GM18909 (cell line): ENCODE measurements around the gene PRKAG1.
A peak's percentile ranks its signal among the peaks of the same experiment; 100 is the strongest.
"Not testable (repeated sequence)": the region's sequence is repeated elsewhere in the genome, so short reads cannot be mapped to it uniquely, and the experiment has no call there.

Experiments
- ATAC-seq: cut with Tn5 transposase; IDR thresholded peaks from one replicate; pipeline ENCODE4 v1.9.1; 2021; ENCODE audit warnings: mild to moderate bottlenecking; ENCODE audit not compliant: unreplicated experiment, poor library complexity

PRKAG1 gene

DNA sequence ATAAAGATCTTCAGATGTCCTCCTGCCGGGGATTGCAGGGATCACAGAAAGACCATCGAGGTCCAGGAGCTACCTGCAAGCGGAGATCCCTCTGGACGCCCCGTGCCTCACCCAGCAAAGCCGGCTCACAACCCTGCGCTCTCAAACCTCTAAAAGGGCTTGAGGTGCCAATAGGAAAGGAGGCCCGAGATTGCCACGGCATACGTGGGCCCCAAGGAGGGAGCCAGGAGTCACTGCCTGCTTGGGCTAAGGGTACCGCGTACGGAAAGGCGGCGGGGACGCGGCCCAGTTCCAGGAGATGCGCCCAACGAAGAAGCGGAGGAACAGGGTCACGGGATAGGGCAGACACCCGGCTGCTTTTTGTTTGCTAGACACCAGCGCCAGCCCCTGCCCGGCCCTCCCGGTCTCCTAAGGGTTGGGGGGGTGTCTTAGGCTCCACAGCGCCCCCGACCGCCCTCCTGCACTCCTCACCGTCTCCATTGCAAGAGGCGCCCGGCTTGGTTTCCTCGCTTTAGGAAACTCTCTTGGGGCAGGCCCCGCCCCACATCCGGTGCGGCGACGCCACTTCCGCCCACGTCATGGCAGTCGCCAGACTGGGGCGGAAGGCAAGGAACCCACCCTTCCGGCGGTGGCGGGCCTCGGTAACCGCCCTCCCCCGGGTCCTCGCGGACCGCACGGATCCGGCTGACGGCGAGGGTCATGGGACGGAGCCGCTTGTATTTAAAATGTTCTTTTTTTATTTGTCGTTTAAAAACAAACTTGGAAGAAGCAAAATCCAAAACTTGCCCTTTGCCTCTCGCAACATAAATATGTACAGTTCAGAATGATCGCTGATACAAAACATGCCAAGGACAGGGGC is at the start of gene PRKAG1:
Gene PRKAG1, minus strand, starts transcription at position 516 of the 859 bp plus-strand sequence. Its CDS starts 36 bp downstream, at position 480.
- ATAC-seq: peak; percentile 89

DNA sequence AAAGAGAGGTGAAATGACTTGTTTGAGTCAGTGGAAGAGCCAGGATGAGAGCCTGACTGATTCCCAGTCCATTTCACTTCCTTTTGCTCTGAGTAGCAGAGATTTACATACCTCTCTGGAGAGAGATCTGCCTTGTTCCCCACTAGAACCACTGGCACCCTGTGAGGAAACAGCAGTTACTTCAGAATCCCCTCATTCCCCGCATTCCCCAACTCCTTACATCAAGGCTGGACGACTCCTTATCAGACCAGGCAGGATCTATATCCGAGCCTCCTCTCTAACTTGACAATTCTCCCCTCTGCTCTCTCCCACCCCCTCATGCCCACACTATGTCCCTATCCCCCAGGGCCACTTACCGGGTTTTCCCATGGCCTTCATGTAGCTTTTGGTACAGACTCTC is 47.5 kb upstream of the PRKAG1 start:
- ATAC-seq: no peak

DNA sequence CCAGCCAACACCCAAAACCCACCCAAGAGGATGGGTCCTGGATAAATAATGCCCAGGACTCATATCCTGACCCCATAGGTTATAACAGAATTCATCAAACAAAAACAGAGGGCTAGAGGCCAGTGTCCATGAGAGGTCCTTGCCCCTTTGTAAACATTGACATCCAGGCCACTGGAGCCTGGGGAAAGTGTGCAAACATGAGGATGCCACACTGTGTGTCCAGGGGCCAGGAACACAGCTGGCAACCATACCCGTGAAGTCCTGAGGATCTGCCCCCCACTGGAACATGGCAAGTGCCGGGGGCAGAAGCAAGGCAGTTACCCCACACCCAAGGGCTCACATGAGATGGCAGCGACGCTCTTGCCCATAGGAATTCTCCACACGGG is 46.2 kb upstream of the PRKAG1 start:
- no peak for ATAC-seq

GRCh38 chr12:49061916-49062315 is 43.3 kb upstream of the PRKAG1 start:
- not testable (repeated sequence) for ATAC-seq

- no peak for ATAC-seq
Observed at GRCh38 chr12:49061157-49061650, 42.6 kb upstream of the PRKAG1 start.

DNA sequence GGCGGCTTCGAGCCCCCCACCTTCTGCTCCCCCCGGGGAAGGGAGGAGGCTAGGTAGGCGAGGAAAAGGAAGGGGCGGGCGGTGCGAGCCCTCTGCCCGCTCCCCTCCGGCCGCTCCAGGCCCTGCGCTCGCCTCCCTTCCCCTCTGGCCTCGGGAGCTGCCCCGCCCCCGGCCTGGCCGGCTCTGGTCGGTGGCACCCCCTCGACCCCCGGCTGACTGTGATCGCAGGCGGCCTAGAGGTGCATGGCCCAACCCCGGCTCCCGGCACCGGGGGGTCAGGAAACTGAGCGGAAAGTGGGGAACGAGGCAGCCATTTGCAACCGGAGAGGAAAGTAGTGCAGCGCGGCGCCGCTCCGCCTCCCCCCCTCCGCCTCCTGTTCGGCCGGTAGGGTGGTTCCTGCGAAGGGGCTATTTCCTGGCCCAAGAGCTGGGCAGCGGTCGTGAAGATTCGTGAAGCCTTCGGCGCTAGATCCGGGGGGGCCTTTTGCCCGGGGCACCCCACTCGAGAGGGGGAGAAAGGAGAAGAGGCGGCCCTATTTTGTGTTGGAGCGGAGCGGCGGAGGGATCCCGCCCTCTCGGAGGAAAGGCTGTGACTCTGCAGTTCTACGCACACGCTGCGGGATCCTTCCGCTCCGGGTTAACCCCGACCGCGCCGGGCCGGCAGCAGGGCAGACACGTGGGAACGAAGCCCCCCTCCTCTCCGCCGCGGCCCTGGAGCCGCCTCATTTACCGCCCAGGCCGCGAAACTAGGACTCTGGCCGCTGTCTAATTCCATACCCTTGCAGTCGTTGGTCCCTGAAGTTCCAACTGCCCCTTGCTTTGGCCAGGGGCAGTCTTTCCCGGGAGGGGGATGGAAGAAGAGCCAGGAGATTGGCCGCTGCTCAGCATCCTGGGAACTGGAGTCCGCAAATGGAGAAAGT is 41.9 kb upstream of the PRKAG1 start, which contains the start of gene KMT2D:
Gene KMT2D, minus strand, starts transcription at position 558 of the 920 bp plus-strand sequence. CDS start 5,470 bp downstream, outside the sequence.
- ATAC-seq: peak; percentile 55

DNA sequence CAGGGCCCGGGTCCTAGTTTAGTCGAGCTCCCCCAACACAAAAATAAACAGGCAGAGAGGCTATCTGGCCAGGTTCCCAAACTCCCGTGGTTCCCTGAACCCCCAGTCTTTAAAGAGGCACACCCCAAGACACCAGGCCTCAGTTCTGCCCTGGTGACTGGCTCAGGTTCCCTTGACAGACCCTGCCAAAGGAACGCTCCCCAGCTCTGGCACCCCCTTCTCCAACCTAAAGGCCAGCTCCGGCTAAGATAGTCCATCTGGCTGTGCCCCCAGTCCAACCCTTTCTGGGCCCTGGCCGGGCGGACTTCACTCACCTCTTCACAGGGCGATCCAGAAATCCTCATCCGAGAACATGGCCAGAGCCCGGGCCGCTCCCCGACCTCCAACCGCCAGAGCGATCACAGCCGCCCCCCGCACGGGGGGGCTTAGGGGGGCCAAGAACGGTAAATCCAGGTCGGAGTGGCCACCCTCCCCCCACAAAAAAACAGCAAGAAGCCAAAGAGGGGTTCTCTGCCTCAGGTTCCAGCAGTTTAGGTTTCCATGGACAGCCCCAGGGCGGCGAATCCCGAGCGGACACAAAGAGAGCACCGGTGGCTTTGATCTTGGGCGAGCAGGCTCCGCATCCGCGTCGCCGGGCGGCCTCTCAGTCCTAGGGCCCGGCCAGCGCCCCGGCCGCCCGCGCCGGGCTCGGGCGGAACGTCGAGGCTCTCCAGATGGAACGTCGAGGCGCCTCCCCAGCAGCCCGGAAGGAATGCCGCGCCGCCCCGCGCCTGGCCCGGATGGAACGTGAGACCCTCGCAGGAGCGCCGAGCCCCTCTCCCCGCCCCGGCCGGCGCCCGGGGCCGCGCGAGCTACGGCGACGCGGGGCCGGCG is 41.0 kb upstream of the PRKAG1 start:
- ATAC-seq: peak; percentile 3

DNA sequence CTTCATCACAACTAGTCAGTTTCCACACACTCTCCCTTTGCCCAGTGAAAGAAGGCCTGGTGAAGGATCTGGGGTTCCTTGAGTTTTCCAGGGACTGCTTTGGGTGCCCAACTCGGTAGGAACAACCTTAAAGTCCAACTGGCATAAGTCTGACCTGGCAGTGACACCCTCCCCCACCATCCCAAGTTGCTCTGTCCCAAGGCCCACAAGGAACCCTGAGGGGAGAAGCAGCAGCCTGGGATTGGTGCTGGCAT is 40.4 kb upstream of the PRKAG1 start:
- ATAC-seq: no peak

DNA sequence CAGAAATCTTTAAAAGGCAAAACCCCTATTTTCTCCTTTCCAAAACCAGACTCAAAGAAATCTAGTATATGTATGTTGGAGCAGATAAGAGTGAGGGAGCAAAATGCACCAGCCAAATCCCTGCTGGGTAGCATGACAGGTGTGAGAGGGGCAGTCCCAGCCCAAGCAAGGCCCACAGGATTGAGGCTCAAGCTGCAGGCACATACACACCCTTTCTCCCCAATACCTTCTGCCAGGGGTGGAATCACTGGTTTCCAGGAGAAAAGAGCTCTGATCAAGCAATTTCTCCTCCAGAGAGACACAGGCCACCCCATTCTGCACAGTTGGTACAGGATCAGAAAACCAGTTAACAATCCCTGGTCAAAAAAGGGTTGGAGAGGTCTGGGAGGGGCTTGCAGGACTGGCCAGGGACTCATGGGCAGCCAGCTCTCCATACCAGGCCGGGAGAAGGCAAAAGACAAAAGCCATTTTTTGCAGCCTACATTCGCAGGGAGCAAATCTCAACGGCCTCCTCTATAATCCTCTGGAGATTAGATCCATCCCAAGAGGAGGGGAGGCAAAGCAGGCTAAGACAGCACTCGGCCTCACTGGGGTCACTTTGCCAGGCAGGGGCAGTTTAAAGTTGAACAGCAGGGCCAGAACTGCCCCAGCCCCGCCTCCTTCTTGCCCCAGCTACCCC is 39.9 kb upstream of the PRKAG1 start:
- ATAC-seq: no peak

- ATAC-seq: no peak
Observed at GRCh38 chr12:49057888-49058287, 39.3 kb upstream of the PRKAG1 start.

DNA sequence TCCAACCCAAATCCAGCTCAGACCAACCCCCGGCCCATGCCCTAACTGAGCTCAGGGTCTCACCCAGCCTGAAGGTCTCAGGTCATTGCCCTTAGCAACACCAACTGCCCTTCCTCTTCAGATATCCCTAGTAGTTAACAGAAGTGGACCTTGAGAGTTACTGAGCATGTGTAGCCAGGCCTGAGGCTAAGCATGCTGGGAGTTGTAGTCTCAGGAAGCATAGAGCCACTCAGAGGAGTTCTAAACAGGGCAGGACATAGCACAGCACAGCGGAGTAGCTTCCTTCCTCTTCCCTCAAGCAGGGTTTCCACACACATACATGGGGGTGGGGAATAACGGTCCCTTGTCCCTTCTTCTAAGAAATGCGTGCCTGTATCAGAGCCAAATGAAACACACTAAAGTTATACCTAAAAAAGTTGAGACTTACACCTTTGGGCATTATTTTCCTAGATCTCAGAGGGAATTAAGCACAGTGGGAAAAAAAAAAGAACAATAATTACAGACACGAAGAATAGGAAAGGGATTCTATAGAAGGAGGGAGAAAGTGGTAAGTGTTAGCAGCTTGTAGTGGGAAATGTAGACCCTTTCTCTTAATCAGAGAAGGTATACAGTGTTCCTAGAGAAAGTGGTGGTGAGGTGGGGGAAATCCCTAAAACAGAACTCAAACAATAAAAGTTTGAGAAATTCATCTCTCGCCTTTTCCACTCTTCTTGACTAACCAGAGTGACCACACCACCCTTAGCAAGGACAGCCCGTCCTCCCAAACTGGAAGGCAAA is 37.6 kb upstream of the PRKAG1 start:
- ATAC-seq: peak; percentile 64

DNA sequence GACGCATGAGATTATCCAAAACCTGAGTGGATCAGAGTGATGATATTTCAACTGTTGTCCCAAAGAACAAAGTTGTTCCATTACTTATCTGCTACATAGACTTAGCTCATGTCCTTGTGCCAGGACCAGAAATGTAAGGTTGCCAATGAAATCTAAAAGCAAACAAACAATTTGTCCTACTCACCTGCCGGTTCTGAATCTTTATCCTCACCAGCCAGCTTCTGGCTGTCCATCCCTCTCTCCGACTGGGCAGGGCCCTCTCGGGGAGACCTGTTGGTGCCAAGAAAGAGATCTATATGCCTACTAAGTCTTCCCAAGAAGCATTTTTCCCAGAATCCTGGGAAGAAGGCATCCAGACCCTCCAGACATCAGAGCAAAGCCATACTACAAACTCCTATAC is 36.5 kb upstream of the PRKAG1 start:
- ATAC-seq: no peak

GRCh38 chr12:49054524-49054923 is 35.9 kb upstream of the PRKAG1 start:
- no peak for ATAC-seq

GRCh38 chr12:49054096-49054495 is 35.5 kb upstream of the PRKAG1 start:
- no peak for ATAC-seq

- no peak for ATAC-seq
Observed at GRCh38 chr12:49052451-49053208, 34.1 kb upstream of the PRKAG1 start.

- no peak for ATAC-seq
Observed at GRCh38 chr12:49051777-49052438, 33.3 kb upstream of the PRKAG1 start.

- no peak for ATAC-seq
Observed at GRCh38 chr12:49051373-49051764, 32.8 kb upstream of the PRKAG1 start.
